Gastrocnemius medialis (tissue), 4 donors: ENCODE measurements around the gene VWA3B. TPM values are rescaled to one million over a fixed set of nuclear protein-coding genes. Genes with fewer than 3 reads are reported as not detected.

Experiments
- ATAC-seq, 2 donors: fragments of 150-250 bp; one replicate each; pipeline ENCODE4 v1.9.1; 2016
- DNase-seq, 2 donors: peaks; one replicate each; pipeline ENCODE4 v3.0.0-alpha.2; 2019
- H3K27ac ChIP-seq, 4 donors: fragments of 200-600 bp; sonication (generic); 1 replicate in 1 of 4; 2 replicates in 3 of 4; pipeline ENCODE4 v1.5.1; 2016 to 2018; ENCODE audit warnings: mild to moderate bottlenecking in 2 of 4, moderate library complexity in 1 of 4
- H3K27me3 ChIP-seq, 3 donors: fragments of 200-600 bp; sonication (generic) in 2 of 3; 1 replicate in 1 of 3; 2 replicates in 2 of 3; pipeline versions ENCODE4 v1.5.1 to v1.6.0; 2016 to 2019; ENCODE audit warnings: mild to moderate bottlenecking in 1 of 3, moderate library complexity in 1 of 3
- H3K36me3 ChIP-seq, 2 donors: fragments of 200-600 bp; sonication (generic) in 1 of 2; one replicate each; pipeline ENCODE4 v1.5.1; 2017 to 2018
- H3K4me1 ChIP-seq, 2 donors: fragments of 200-600 bp; sonication (generic) in 1 of 2; one replicate each; pipeline ENCODE4 v1.5.1; 2016 to 2017; ENCODE audit warnings: mild to moderate bottlenecking in 2 of 2
- H3K4me3 ChIP-seq, 4 donors: fragments of 200-600 bp; sonication (generic) in 3 of 4; 1 replicate in 1 of 4; 2 replicates in 3 of 4; pipeline ENCODE4 v1.5.1; 2016 to 2019; ENCODE audit warnings: mild to moderate bottlenecking in 2 of 4
- H3K9me3 ChIP-seq, 3 donors: fragments of 200-600 bp; sonication (generic) in 2 of 3; 1 replicate in 1 of 3; 2 replicates in 2 of 3; pipeline ENCODE4 v1.5.1; 2016 to 2019
- POLR2A ChIP-seq, 2 donors: fragments of 450-650 bp; IDR thresholded peaks; one replicate each; pipeline ENCODE4 v1.6.1; 2017; ENCODE audit warnings: antibody characterized with exemption in 2 of 2, mild to moderate bottlenecking in 2 of 2, moderate library complexity in 2 of 2
- in situ Hi-C, 4 donors: fragments of 200-750 bp; cut with MboI; loops; one replicate each; pipeline versions ENCODE4 v1.15.0 to v1.8.0; 2017; ENCODE audit warnings: low sequenced_read_pairs in 4 of 4
- intact Hi-C: fragments of 100-400 bp; cut with DNase I; formaldehyde crosslinking; loops from one replicate; pipeline ENCODE4 v1.15.1; 2023; ENCODE audit warnings: low total_unique reads
- total RNA-seq, 4 donors: library from RNA; depleted of rRNA; stranded (reverse); fragments of >200 nt; gene quantifications; one replicate each; pipeline versions ENCODE4 v1.1.0 to v1.2.3, GENCODE V29; 2016
- TF ChIP-seq, protein P1 (sequence below), 5 experiments: fragments of 450-650 bp in 3 of 5; fragments of 200-600 bp in 2 of 5; sonication (generic) in 2 of 5; IDR thresholded peaks in 4 of 5; conservative IDR thresholded peaks in 1 of 5; 1 replicate in 4 of 5; 2 replicates in 1 of 5; pipeline ENCODE4 v1.5.1; 2016 to 2019; ENCODE audit warnings: antibody characterized with exemption in 5 of 5, mild to moderate bottlenecking in 3 of 5, moderate library complexity in 3 of 5

Gene VWA3B
- total RNA-seq, 4 donors from 2014 or later: not detected

DNA sequence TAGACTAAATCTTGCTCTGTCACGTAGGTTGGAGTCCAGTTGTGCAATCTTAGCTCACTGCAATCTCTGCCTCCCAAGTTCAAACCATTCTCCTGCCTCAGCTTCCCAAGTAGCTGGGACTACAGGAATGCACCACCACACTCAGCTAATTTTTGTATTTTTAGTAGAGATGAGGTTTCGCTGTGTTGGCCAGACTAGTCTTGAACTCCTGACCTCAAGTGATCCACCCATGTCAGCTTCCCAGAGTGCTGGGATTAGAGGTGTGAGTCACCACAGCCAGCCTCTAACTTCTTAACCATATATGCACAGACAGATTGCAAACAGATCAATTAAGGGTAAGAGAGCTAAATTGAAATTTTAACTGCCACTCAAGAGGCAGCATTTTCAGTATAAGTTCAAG lies 237.2 kb downstream of the VWA3B start:
- intact Hi-C loops (no loop called here), in situ Hi-C loops (no loop called here)
- Histone ChIP-seq H3K4me3 (no peak overlapping the region), H3K27ac (no peak overlapping the region), H3K27me3 (peaks cover 0 to 2% (median 0%) of the 10 kb centered on the region in 3 donors), H3K9me3 (peaks cover 0 to 3% (median 0%) of the 10 kb centered on the region in 3 donors), H3K4me1 (no peaks in the 10 kb centered on the region), H3K36me3 (no peaks in the 10 kb centered on the region)
- no peak for ATAC-seq
- no peak for DNase-seq
- no peak for TF ChIP-seq POLR2A (IDR thresholded peaks at IDR 0.05)
- TF ChIP-seq, protein P1, sequence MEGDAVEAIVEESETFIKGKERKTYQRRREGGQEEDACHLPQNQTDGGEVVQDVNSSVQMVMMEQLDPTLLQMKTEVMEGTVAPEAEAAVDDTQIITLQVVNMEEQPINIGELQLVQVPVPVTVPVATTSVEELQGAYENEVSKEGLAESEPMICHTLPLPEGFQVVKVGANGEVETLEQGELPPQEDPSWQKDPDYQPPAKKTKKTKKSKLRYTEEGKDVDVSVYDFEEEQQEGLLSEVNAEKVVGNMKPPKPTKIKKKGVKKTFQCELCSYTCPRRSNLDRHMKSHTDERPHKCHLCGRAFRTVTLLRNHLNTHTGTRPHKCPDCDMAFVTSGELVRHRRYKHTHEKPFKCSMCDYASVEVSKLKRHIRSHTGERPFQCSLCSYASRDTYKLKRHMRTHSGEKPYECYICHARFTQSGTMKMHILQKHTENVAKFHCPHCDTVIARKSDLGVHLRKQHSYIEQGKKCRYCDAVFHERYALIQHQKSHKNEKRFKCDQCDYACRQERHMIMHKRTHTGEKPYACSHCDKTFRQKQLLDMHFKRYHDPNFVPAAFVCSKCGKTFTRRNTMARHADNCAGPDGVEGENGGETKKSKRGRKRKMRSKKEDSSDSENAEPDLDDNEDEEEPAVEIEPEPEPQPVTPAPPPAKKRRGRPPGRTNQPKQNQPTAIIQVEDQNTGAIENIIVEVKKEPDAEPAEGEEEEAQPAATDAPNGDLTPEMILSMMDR (IDR thresholded peaks at IDR 0.05 in 4 of 5, conservative IDR thresholded peaks at IDR 0.05 in 1 of 5): no peak

DNA sequence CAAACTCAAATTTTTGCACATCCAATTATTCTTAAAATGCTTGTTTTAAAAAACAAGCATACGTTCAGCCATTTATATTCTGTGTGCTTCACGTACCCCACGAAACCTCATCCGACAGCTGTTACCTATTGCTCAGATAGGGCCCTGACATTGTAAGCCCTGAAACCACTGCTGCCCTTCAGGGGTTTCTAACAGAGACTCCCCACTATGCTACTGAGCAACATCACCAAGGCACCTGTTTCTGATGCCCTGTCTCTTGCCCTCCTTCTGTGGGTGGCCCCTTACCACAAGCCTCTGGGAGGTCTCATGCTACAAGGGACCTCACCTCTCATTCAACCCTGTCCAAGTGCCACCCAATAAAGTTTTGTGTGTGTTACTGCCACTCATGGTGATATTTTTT lies 240.8 kb downstream of the VWA3B start:
- Histone ChIP-seq H3K9me3 (peaks cover 0 to 3% (median 0%) of the 10 kb centered on the region in 3 donors), H3K36me3 (no peaks in the 10 kb centered on the region), H3K4me3 (no peak overlapping the region), H3K4me1 (no peaks in the 10 kb centered on the region), H3K27me3 (peaks cover 0 to 2% (median 0%) of the 10 kb centered on the region in 3 donors), H3K27ac (no peak overlapping the region)
- DNase-seq (no peak), ATAC-seq (no peak)
- TF ChIP-seq, protein P1 (IDR thresholded peaks at IDR 0.05 in 4 of 5, conservative IDR thresholded peaks at IDR 0.05 in 1 of 5): no peak
- TF ChIP-seq POLR2A (IDR thresholded peaks at IDR 0.05): no peak
- intact Hi-C loops (no loop called here), in situ Hi-C loops (no loop called here)

DNA sequence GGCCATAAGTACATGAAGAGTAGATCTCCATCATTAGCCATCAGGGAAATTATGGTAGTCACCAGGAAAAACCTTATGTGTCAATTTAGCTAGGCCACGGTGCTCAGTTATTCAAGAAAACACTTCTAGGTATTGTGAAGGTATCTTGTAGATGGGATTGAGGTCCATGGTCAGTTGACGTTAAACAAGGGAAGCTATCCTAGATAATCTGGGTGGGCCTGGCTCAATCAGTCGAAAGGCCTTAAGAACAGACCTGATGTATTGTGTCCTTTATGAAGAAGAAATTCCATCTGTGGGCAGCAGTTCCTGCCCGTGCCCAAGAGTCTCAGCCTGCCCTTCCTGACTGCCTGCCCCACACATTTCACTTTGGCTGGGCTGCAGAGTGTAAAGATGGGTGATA lies 242.6 kb downstream of the VWA3B start:
- no peaks in the 10 kb centered on the region for H3K36me3 ChIP-seq
- H3K27me3 ChIP-seq: peaks cover 0 to 2% (median 0%) of the 10 kb centered on the region in 3 donors
- intact Hi-C loops (no loop called here), in situ Hi-C loops (no loop called here)
- no peak for ATAC-seq
- no peak for DNase-seq
- TF ChIP-seq POLR2A (IDR thresholded peaks at IDR 0.05): no peak
- TF ChIP-seq, protein P1 (IDR thresholded peaks at IDR 0.05 in 4 of 5, conservative IDR thresholded peaks at IDR 0.05 in 1 of 5): no peak
- no peaks in the 10 kb centered on the region for H3K4me1 ChIP-seq
- H3K9me3 ChIP-seq: peaks cover 0 to 3% (median 0%) of the 10 kb centered on the region in 3 donors
- no peak overlapping the region for H3K27ac ChIP-seq
- H3K4me3 ChIP-seq: no peak overlapping the region

DNA sequence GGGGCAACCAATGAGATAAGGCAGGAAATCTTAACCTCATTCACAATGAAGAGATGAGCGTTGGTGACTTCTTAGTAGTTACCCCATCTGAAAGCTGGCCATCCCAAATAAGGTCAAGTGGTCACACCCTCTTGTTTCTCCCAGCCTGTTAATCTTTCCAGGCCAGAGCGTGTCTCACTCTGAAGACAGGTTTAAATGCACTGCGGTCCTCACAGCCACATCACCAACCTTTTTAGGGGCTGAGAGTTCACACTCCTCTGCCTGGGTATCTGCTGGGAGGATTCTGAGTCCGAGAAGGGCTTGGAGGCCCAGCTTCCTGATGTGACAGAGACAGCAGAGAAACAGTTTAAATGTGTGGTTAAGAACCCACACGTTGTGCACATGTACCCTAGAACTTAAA lies 246.0 kb downstream of the VWA3B start:
- H3K27ac ChIP-seq: no peak overlapping the region
- H3K27me3 ChIP-seq: peaks cover 0 to 2% (median 0%) of the 10 kb centered on the region in 3 donors
- intact Hi-C loops: no loop called here
- H3K4me3 ChIP-seq: no peak overlapping the region
- no peaks in the 10 kb centered on the region for H3K36me3 ChIP-seq
- H3K4me1 ChIP-seq: no peaks in the 10 kb centered on the region
- TF ChIP-seq, protein P1 (IDR thresholded peaks at IDR 0.05 in 4 of 5, conservative IDR thresholded peaks at IDR 0.05 in 1 of 5): no peak
- no peak for TF ChIP-seq POLR2A (IDR thresholded peaks at IDR 0.05)
- no peak for ATAC-seq
- H3K9me3 ChIP-seq: peaks cover 0 to 3% (median 0%) of the 10 kb centered on the region in 3 donors
- in situ Hi-C loops: no loop called here
- no peak for DNase-seq

DNA sequence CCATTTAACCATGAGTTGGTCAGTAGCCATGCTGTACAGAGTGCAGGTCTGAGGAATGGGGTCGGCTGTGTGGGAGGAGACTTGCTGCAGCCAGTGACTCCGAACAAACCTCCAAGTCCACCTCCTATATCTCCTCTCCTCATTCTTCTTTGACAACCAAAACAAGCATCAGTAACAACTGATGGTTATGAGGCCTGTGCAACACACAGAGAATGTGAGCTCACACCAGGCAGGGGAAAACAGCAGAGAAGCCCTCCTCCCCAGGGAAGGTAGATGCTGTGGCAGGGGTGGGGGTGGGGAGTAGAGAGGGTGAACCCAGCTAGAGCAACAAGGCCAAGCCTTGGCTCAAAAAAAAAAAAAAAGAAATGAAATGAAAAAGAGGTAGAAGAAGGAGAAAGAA lies 247.0 kb downstream of the VWA3B start:
- Histone ChIP-seq H3K4me1 (no peaks in the 10 kb centered on the region), H3K27ac (no peak overlapping the region), H3K36me3 (no peaks in the 10 kb centered on the region), H3K9me3 (no peaks in the 10 kb centered on the region), H3K27me3 (no peaks in the 10 kb centered on the region), H3K4me3 (no peak overlapping the region)
- ATAC-seq: no peak
- TF ChIP-seq, protein P1 (IDR thresholded peaks at IDR 0.05 in 4 of 5, conservative IDR thresholded peaks at IDR 0.05 in 1 of 5): no peak
- TF ChIP-seq POLR2A (IDR thresholded peaks at IDR 0.05): no peak
- intact Hi-C loops (no loop called here), in situ Hi-C loops (no loop called here)
- no peak for DNase-seq
